ENCODE measurements around the gene PLPP2. TPM values are rescaled to one million over a fixed set of nuclear protein-coding genes. Genes with fewer than 3 reads are reported as not detected.
"Not testable (repeated sequence)": the region's sequence is repeated elsewhere in the genome, so short reads cannot be mapped to it uniquely, and the experiment has no call there.

Gene PLPP2
- total and polyA plus RNA-seq, 4 donors: 14.1 to 41.3 (median 35.0) TPM

DNA sequence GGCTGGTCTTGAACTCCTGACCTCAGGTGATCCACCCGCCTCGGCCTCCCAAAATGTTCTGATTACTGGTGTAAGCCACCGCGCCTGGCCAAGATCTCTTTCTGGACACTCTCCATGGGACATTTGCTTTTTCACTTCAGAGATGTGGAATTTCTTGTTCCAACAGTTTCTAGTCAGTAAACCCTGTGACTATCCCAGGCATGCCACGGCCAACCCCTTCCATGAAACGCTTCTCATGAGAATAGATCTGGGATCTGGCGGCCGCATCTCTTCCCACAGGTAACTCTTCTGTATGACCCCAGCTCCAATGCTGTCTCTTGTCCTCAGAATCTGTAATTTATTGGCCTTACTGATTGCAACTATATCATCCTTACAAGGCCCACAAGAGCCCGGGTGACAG, 16.2 kb downstream of the PLPP2 start:
- Histone ChIP-seq H3K9ac (ENCODE audit: insufficient read depth in 1 of 2, low read length in 2 of 2) (no peak overlapping the region), H3K27ac (ENCODE audit: low read depth in 1 of 2, low read length in 1 of 2) (no peak overlapping the region), H3K27me3 (ENCODE audit: control insufficient read depth in 3 of 3, insufficient read depth in 3 of 3, low read length in 2 of 3) (no peaks in the 10 kb centered on the region), H3K4me1 (ENCODE audit: control insufficient read depth in 5 of 5, insufficient read depth in 5 of 5, low read length in 5 of 5) (no peaks in the 10 kb centered on the region), H3K36me3 (ENCODE audit: control insufficient read depth in 4 of 4, insufficient read depth in 4 of 4, low read length in 4 of 4) (no peaks in the 10 kb centered on the region), H3K4me3 (no peak overlapping the region), H3K9me3 (ENCODE audit: control insufficient read depth in 4 of 4, insufficient read depth in 3 of 4, low read length in 3 of 4) (no peaks in the 10 kb centered on the region)
- no peak for DNase-seq
- WGBS, 2 donors: 91 to 95% methylated on average over 9 of the region's 9 CpGs
- ATAC-seq (ENCODE audit: insufficient read depth, low FRiP score): no peak
- TF ChIP-seq, protein P1, sequence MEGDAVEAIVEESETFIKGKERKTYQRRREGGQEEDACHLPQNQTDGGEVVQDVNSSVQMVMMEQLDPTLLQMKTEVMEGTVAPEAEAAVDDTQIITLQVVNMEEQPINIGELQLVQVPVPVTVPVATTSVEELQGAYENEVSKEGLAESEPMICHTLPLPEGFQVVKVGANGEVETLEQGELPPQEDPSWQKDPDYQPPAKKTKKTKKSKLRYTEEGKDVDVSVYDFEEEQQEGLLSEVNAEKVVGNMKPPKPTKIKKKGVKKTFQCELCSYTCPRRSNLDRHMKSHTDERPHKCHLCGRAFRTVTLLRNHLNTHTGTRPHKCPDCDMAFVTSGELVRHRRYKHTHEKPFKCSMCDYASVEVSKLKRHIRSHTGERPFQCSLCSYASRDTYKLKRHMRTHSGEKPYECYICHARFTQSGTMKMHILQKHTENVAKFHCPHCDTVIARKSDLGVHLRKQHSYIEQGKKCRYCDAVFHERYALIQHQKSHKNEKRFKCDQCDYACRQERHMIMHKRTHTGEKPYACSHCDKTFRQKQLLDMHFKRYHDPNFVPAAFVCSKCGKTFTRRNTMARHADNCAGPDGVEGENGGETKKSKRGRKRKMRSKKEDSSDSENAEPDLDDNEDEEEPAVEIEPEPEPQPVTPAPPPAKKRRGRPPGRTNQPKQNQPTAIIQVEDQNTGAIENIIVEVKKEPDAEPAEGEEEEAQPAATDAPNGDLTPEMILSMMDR (IDR thresholded peaks at IDR 0.05; ENCODE audit: control extremely low read depth, extremely low read depth): no peak

DNA sequence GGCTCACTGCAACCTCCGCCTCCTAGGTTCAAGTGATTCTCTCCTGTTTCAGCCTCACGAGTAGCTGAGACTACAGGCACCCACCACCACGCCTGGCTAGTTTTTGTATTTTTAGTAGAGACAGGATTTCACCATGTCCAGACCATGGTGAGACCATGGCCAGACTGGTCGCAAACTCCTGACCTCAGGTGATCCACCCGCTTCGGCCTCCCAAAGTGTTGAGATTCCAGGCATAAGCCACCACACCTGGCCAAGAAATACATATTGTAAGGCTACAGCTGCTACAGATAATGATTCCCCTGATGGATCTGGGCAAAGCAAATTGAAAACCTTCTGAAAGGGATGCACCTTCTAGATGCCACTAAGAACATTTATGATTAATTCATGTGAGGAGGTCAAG, 17.8 kb downstream of the PLPP2 start:
- DNase-seq (no peak), ATAC-seq (ENCODE audit: insufficient read depth, low FRiP score) (no peak)
- Histone ChIP-seq H3K27ac (ENCODE audit: low read depth in 1 of 2, low read length in 1 of 2) (no peak overlapping the region), H3K4me3 (no peak overlapping the region), H3K9me3 (ENCODE audit: control insufficient read depth in 4 of 4, insufficient read depth in 3 of 4, low read length in 3 of 4) (no peaks in the 10 kb centered on the region), H3K4me1 (ENCODE audit: control insufficient read depth in 5 of 5, insufficient read depth in 5 of 5, low read length in 5 of 5) (no peaks in the 10 kb centered on the region), H3K27me3 (ENCODE audit: control insufficient read depth in 3 of 3, insufficient read depth in 3 of 3, low read length in 2 of 3) (peaks cover 0 to 4% (median 0%) of the 10 kb centered on the region in 3 donors), H3K36me3 (ENCODE audit: control insufficient read depth in 4 of 4, insufficient read depth in 4 of 4, low read length in 4 of 4) (no peaks in the 10 kb centered on the region), H3K9ac (ENCODE audit: insufficient read depth in 1 of 2, low read length in 2 of 2) (no peak overlapping the region)
- TF ChIP-seq, protein P1 (IDR thresholded peaks at IDR 0.05; ENCODE audit: control extremely low read depth, extremely low read depth): no peak
- 82 to 88% methylated on average over 6 of the region's 6 CpGs for WGBS, 2 donors

DNA sequence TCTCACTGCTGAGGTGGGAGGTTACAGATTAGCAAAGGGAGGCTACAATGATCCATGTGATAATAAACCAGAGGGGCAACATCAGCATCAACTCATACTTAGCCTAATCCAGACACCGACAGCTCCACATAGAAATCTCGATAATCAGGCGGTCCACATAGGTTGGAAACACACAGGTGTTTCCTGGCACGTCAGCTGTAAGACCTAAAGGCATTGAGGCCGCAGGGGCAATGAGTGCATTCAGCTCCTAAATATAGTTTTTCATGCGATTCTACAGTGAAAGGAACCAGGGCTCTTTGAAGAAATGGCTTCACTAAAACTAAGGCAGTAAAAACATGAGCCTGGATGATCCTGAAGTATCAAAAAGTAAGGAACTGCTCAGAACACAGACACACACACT, 19.3 kb downstream of the PLPP2 start:
- no peaks in the 10 kb centered on the region for H3K9me3 ChIP-seq (ENCODE audit: control insufficient read depth in 4 of 4, insufficient read depth in 3 of 4, low read length in 3 of 4)
- H3K36me3 ChIP-seq (ENCODE audit: control insufficient read depth in 4 of 4, insufficient read depth in 4 of 4, low read length in 4 of 4): no peaks in the 10 kb centered on the region
- no peak overlapping the region for H3K27ac ChIP-seq (ENCODE audit: low read depth in 1 of 2, low read length in 1 of 2)
- DNase-seq (no peak), ATAC-seq (ENCODE audit: insufficient read depth, low FRiP score) (no peak)
- 33 to 53% methylated on average over 6 of the region's 6 CpGs for WGBS, 2 donors
- H3K9ac ChIP-seq (ENCODE audit: insufficient read depth in 1 of 2, low read length in 2 of 2): no peak overlapping the region
- TF ChIP-seq, protein P1 (IDR thresholded peaks at IDR 0.05; ENCODE audit: control extremely low read depth, extremely low read depth): no peak
- peaks cover 0 to 4% (median 0%) of the 10 kb centered on the region in 5 donors for H3K4me1 ChIP-seq (ENCODE audit: control insufficient read depth in 5 of 5, insufficient read depth in 5 of 5, low read length in 5 of 5)
- H3K27me3 ChIP-seq (ENCODE audit: control insufficient read depth in 3 of 3, insufficient read depth in 3 of 3, low read length in 2 of 3): peaks cover 0 to 10% (median 4%) of the 10 kb centered on the region in 3 donors
- H3K4me3 ChIP-seq: no peak overlapping the region

DNA sequence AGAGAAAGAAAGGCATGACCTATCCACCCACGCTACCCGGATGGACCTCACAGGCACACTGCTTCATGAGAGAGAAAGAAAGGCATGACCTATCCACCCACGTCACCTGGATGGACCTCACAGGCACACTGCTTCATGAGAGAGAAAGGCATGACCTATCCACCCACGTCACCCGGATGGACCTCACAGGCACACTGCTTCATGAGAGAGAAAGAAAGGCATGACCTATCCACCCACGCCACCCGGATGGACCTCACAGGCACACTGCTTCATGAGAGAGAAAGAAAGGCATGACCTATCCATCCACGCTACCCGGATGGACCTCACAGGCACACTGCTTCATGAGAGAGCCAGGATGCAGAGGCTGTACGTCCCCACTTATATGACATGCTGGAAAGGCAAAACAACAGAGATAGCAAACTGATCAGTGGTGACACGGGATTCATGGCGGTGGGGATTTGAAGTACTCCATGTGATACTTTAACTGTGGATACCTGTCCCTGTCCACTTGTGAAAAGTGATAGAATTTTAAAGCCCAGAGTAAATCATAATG, 20.4 kb downstream of the PLPP2 start:
- not testable (repeated sequence) for H3K36me3 ChIP-seq (ENCODE audit: control insufficient read depth in 4 of 4, insufficient read depth in 4 of 4, low read length in 4 of 4); H3K9ac ChIP-seq (ENCODE audit: insufficient read depth in 1 of 2, low read length in 2 of 2); H3K27ac ChIP-seq (ENCODE audit: low read depth in 1 of 2, low read length in 1 of 2); ATAC-seq (ENCODE audit: insufficient read depth, low FRiP score); DNase-seq; H3K9me3 ChIP-seq (ENCODE audit: control insufficient read depth in 4 of 4, insufficient read depth in 3 of 4, low read length in 3 of 4); H3K4me3 ChIP-seq; H3K4me1 ChIP-seq (ENCODE audit: control insufficient read depth in 5 of 5, insufficient read depth in 5 of 5, low read length in 5 of 5)
- 70 to 82% methylated on average over 9 of the region's 12 CpGs for WGBS, 2 donors
- H3K27me3 ChIP-seq (ENCODE audit: control insufficient read depth in 3 of 3, insufficient read depth in 3 of 3, low read length in 2 of 3): peaks cover 0 to 18% (median 14%) of the 10 kb centered on the region in 3 donors
